HS-5 (cell line): ENCODE measurements around the gene EXOC7.
A peak's percentile ranks its signal among the peaks of the same experiment; 100 is the strongest.
"Not testable (repeated sequence)": the region's sequence is repeated elsewhere in the genome, so short reads cannot be mapped to it uniquely, and the experiment has no call there.

Source experiments
- DNase-seq: peaks from one replicate; pipeline ENCODE4 v3.0.0-alpha.2; 2012; ENCODE audit warnings: low read depth

Gene EXOC7

GRCh38 chr17:76075364-76076145 lies 28.0 kb downstream of the EXOC7 start:
- DNase-seq: no peak

DNA sequence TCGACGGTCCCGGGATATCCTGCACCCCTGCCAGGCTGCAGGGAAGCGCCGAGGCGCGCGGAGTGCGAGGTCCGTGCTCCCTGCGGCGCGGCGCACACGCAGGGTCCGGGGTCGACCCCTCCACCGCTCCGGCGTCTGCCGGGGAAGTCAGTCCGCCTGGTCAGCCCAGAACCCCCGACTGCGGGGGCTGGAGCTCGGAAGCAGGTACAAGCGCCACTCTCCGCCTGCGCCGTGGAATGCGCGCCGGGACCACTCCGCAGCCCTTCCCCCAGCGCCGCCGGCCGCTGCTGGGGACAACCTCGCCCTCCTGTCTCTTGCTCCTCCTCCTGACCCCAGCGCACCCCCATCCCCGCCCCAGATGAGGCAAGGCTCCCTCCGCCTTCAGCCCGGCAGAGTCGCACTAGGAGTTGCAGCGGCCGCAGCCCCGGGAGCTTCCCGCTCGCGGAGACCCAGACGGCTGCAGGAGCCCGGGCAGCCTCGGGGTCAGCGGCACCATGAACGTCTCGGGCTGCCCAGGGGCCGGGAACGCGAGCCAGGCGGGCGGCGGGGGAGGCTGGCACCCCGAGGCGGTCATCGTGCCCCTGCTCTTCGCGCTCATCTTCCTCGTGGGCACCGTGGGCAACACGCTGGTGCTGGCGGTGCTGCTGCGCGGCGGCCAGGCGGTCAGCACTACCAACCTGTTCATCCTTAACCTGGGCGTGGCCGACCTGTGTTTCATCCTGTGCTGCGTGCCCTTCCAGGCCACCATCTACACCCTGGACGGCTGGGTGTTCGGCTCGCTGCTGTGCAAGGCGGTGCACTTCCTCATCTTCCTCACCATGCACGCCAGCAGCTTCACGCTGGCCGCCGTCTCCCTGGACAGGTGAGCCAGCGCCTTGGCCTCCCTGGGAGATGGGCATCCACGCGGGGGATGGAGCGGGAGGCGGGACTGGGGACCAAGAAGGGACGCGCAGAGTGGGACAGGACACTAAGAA lies 28.9 kb downstream of the EXOC7 start, which contains the start of gene GALR2:
TSS of gene GALR2 (plus strand) at position 392 of the 974 bp plus-strand sequence. CDS start at position 495, 103 bp downstream.
- no peak for DNase-seq

DNA sequence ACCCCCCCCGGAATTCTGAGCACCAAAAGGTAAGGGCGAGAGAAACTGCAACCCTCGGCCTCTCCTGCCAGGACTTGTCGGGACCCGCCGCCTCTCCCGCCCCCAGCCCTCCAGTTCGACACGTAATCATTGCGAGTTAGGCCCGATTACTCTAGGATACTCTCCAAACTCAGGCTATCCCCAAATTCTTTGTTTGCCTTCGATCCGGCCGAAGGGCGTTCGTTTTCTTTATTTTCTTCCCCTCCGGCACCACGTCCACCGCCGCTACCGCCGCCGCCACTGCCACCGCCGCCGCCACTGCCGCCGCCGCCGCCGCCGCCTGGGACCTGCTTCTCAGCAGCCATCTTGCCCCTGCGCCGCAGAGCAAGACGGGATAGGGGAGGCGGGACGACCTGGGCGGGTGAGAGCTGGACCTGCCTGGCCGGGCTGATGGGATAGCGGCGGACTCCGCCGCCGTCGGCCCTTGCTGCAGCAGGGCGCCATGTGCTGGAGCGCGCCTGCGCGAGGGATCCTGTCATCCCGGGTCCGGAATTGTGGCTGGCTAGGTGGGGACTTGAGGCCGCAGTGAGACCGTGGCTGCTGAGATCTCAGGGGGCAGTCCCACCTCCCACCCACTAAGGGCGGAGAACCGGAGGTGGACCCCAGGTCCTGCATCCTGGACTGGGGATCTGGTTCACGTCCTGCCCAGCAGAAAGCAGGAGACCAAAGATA lies 31.3 kb downstream of the EXOC7 start, which contains the start of gene SRP68:
TSS of gene SRP68 (minus strand) at position 370 of the 711 bp plus-strand sequence. CDS start at position 344, 26 bp downstream.
- DNase-seq: peak; percentile 58

GRCh38 chr17:76071531-76072147 lies 31.9 kb downstream of the EXOC7 start:
- DNase-seq: no peak

DNA sequence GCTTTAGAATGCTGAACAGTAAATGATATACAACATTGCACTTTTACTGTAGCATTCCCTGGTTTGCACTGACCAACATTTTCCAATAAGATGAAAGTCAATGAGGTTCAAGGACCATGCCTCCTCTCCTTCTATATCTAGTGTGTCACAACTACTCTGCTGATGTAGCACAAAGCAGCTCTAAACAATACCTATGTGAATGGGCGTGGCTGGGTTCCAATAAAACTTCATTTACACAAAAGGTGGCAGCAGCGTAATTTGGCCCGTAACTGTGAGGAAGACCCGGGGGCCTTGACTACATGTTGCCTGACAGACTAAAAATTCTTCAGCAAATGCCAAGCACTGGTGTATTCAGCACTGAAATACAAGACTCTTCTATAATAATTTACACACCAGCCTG lies 37.8 kb downstream of the EXOC7 start:
- DNase-seq: no peak

- DNase-seq: no peak
Measured at GRCh38 chr17:76063875-76064546, 39.6 kb downstream of the EXOC7 start.

- DNase-seq: not testable (repeated sequence)
Measured at GRCh38 chr17:76058264-76058663, 45.3 kb downstream of the EXOC7 start.

GRCh38 chr17:76056882-76057281 lies 46.7 kb downstream of the EXOC7 start:
- no peak for DNase-seq

DNA sequence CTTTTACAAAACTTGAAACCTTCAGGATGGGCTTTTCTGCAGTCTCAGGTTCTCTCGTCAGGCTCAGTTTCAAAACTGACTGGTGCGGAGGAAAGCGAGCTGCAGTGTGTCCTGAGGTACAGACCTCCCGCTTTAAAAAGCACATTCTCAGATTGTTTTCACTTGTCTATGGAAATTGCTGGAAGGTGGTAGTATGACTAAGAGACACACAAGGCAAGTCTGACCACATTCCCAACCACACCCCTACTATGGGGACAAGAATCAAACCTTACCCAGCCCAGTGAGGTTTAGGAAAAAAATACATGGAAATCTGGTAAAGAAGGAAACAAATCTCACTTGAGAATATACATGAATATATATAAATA lies 49.5 kb downstream of the EXOC7 start:
- no peak for DNase-seq

- DNase-seq: no peak
Measured at GRCh38 chr17:76053246-76054111, 50.1 kb downstream of the EXOC7 start.

GRCh38 chr17:76051561-76051960 lies 52.0 kb downstream of the EXOC7 start:
- DNase-seq: no peak

DNA sequence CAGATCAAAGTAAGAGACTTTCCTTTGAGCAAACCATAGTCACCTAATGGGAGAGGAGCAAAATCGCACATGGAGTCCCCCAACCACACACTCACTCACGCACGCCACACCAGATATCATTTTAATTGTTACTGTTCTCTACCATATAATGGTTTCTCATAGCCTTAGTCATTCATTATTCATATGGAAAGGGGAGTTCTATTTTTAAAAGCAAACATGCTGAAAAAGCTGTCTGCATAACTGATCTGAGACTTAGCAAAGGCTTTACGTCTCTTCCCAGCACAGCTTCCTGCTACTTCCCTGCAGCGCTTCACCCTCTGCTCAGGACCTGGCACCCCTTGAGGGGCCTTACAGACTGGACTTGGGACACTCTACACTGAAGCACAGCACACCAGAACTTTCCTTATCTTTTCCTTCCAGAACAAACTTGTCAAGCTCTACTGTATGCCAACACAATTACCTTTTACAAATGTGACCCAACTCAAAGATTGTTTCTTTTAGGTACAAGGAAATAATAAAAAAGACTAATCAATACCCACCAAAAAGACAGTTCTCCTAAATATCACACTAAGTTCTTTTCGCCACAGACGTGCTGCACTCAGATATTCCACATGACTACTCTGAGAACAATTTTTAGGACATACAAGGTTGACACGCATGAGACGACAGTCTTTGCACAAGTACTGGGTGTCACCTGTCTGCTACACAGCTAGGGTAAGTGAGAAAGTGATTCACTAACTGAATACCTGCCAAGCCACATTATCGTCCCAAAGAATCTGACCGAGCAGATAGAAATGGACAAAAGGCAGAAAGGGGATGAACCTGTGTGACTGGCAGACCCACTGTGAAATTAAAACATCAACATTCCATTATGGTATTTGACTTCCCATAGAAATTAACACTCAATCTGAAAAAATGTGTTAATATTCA lies 52.8 kb downstream of the EXOC7 start:
- DNase-seq: no peak

- no peak for DNase-seq
Measured at GRCh38 chr17:76049836-76050537, 53.6 kb downstream of the EXOC7 start.

- no peak for DNase-seq
Measured at GRCh38 chr17:76049239-76049638, 54.3 kb downstream of the EXOC7 start.

- peak; percentile 61 for DNase-seq
Measured at GRCh38 chr17:76048711-76049110, 54.9 kb downstream of the EXOC7 start.

- DNase-seq: no peak
Measured at GRCh38 chr17:76048025-76048605, 55.5 kb downstream of the EXOC7 start.

- DNase-seq: no peak
Measured at GRCh38 chr17:76046064-76046463, 57.5 kb downstream of the EXOC7 start.

- not testable (repeated sequence) for DNase-seq
Measured at GRCh38 chr17:76044475-76045007, 59.0 kb downstream of the EXOC7 start.
